Fibroblast of skin of left biceps (primary cell): ENCODE data around the gene FAF1.

ENCODE experiments used
- DNase-seq, 2 experiments: peaks; one replicate each; pipeline ENCODE4 v3.0.0-alpha.2; 2013; ENCODE audit warnings: low read depth in 2 of 2

The FAF1 gene

GRCh38 chr1:50978144-50978851 is 18.2 kb upstream of the FAF1 start:
- DNase-seq: no peak

- no peak for DNase-seq
Observed at GRCh38 chr1:50977575-50978143, 17.6 kb upstream of the FAF1 start.

GRCh38 chr1:50976890-50977574 is 17.0 kb upstream of the FAF1 start:
- no peak for DNase-seq

- no peak for DNase-seq
Observed at GRCh38 chr1:50976111-50976889, 16.2 kb upstream of the FAF1 start.

GRCh38 chr1:50975436-50975835 is 15.4 kb upstream of the FAF1 start:
- no peak for DNase-seq

- DNase-seq: no peak
Observed at GRCh38 chr1:50974618-50974935, 14.5 kb upstream of the FAF1 start.

GRCh38 chr1:50973875-50974617 is 14.0 kb upstream of the FAF1 start:
- DNase-seq: no peak

GRCh38 chr1:50973255-50973654 is 13.2 kb upstream of the FAF1 start:
- no peak for DNase-seq

- DNase-seq: no peak
Observed at GRCh38 chr1:50972766-50973165, 12.7 kb upstream of the FAF1 start.

- DNase-seq: no peak
Observed at GRCh38 chr1:50971748-50972305, 11.8 kb upstream of the FAF1 start.

- no peak for DNase-seq
Observed at GRCh38 chr1:50970931-50971582, 11.0 kb upstream of the FAF1 start.

- no peak for DNase-seq
Observed at GRCh38 chr1:50970509-50970887, 10.4 kb upstream of the FAF1 start.

- peak; percentile 69 to 72 for DNase-seq
Observed at GRCh38 chr1:50969611-50970508, 9.8 kb upstream of the FAF1 start, which contains the start of gene CDKN2C. CDKN2C (plus strand) TSS chr1:50970245; CDS start chr1:50970369, 124 bp downstream.

GRCh38 chr1:50968821-50969610 is 8.9 kb upstream of the FAF1 start:
- DNase-seq: no peak

GRCh38 chr1:50968158-50968820 is 8.2 kb upstream of the FAF1 start:
- peak; percentile 71 to 76 for DNase-seq

- DNase-seq: no peak
Observed at GRCh38 chr1:50967416-50968157, 7.5 kb upstream of the FAF1 start.

GRCh38 chr1:50966991-50967390 is 6.9 kb upstream of the FAF1 start:
- DNase-seq: no peak

GRCh38 chr1:50964863-50965262 is 4.8 kb upstream of the FAF1 start:
- DNase-seq: no peak
